ENCODE measurements around the gene B3GNT7.

B3GNT7 gene

DNA sequence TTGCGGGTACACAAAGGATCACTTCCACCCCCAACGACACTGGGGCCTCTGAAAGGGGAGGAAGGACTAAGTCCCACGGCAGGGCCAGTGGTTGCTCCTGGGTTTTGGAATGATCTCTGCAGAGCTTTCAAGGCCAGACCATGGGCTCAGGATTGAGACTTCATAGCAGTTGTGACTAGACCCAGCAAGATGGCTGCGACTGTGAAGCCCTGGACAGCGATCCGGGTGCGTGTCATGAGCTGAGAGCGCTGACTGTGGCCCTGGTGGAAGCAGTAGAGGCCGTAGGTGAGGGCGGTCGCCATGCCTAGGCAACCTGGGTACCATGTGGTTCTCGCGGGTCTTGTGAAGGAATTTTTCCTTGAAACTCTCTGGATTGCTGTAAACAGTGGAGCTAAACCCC, 41.4 kb downstream of the B3GNT7 start:
- no peak overlapping the region for H3K27ac ChIP-seq (ENCODE audit: low read depth, low read length, poor library complexity, severe bottlenecking)
- TF ChIP-seq EZH2 (IDR thresholded peaks at IDR 0.05; ENCODE audit: borderline replicate concordance, low read length) = no peak
- TF ChIP-seq CTCF (IDR thresholded peaks at IDR 0.05; ENCODE audit: low read length) = no peak

GRCh38 chr2:231449503-231450054, 54.1 kb downstream of the B3GNT7 start:
- Histone ChIP-seq H3K27me3 (ENCODE audit: insufficient read depth, low read length) (no peaks in the 10 kb centered on the region), H4K20me1 (ENCODE audit: insufficient read depth, low read length) (no peaks in the 10 kb centered on the region), H3K79me2 (ENCODE audit: insufficient read depth, low read length) (no peaks in the 10 kb centered on the region), H3K4me2 (ENCODE audit: low read length) (no peak overlapping the region), H3K36me3 (ENCODE audit: insufficient read depth, low read length) (peaks cover 33% of the 10 kb centered on the region), H3K4me3 (ENCODE audit: low read depth, low read length, poor library complexity, severe bottlenecking) (no peak overlapping the region), H3K4me1 (ENCODE audit: insufficient read depth, low read length, severe bottlenecking) (no peaks in the 10 kb centered on the region), H3K9ac (ENCODE audit: low read length) (no peak overlapping the region), H3K27ac (ENCODE audit: low read depth, low read length, poor library complexity, severe bottlenecking) (no peak overlapping the region), H3K9me3 (ENCODE audit: low read length) (no peaks in the 10 kb centered on the region), H2AFZ (ENCODE audit: low read length) (no peak overlapping the region), H3F3A (ENCODE audit: insufficient read depth, low read length) (peaks cover 14% of the 10 kb centered on the region; the same call in 1 of the 2 replicates), H3K9me2 (ENCODE audit: low read depth, low read length) (no peaks in the 10 kb centered on the region)
- TF ChIP-seq CTCF (IDR thresholded peaks at IDR 0.05; ENCODE audit: low read length) (no peak), EZH2 (IDR thresholded peaks at IDR 0.05; ENCODE audit: borderline replicate concordance, low read length) (no peak)

More for the DNA sequence above, 41.4 kb downstream of the B3GNT7 start:
- Histone ChIP-seq H3K4me3 (ENCODE audit: low read depth, low read length, poor library complexity, severe bottlenecking) (no peak overlapping the region), H4K20me1 (ENCODE audit: insufficient read depth, low read length) (no peaks in the 10 kb centered on the region), H3K79me2 (ENCODE audit: insufficient read depth, low read length) (no peaks in the 10 kb centered on the region), H3F3A (ENCODE audit: insufficient read depth, low read length) (no peaks in the 10 kb centered on the region), H3K9me3 (ENCODE audit: low read length) (no peaks in the 10 kb centered on the region), H3K27me3 (ENCODE audit: insufficient read depth, low read length) (no peaks in the 10 kb centered on the region), H3K4me2 (ENCODE audit: low read length) (no peak overlapping the region), H3K4me1 (ENCODE audit: insufficient read depth, low read length, severe bottlenecking) (no peaks in the 10 kb centered on the region), H3K9me2 (ENCODE audit: low read depth, low read length) (no peaks in the 10 kb centered on the region), H3K9ac (ENCODE audit: low read length) (no peak overlapping the region), H2AFZ (ENCODE audit: low read length) (no peak overlapping the region), H3K36me3 (ENCODE audit: insufficient read depth, low read length) (no peaks in the 10 kb centered on the region)

DNA sequence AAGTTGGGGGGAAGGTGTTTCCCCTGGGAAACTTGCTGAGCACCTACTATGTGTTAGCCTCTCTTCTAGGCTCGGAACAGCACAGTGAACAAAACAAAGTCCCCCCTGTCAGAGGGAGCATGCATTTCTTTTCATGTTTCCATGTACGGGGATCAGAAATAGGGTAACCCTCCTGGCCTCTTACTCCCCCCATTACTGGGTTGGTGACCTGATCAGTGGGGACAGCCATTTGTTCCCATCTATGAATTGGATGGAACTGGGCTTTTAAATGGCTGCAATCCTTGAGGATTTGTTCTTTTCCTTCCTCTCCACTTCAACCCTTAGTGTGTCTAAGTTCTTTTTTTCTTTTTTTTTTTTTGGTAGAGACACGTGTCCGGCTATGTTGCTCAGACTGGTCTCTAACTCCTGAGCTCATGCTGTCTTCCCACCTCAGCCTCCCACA, 55.1 kb downstream of the B3GNT7 start:
- H3F3A ChIP-seq (ENCODE audit: insufficient read depth, low read length) = peaks cover 14% of the 10 kb centered on the region; the same call in 1 of the 2 replicates

More for the DNA sequence above, 55.1 kb downstream of the B3GNT7 start:
- no peak for TF ChIP-seq CTCF (IDR thresholded peaks at IDR 0.05; ENCODE audit: low read length)
- no peak overlapping the region for H3K4me2 ChIP-seq (ENCODE audit: low read length)
- no peaks in the 10 kb centered on the region for H3K9me2 ChIP-seq (ENCODE audit: low read depth, low read length)
- no peaks in the 10 kb centered on the region for H3K9me3 ChIP-seq (ENCODE audit: low read length)
- H3K4me3 ChIP-seq (ENCODE audit: low read depth, low read length, poor library complexity, severe bottlenecking) = no peak overlapping the region
- H3K4me1 ChIP-seq (ENCODE audit: insufficient read depth, low read length, severe bottlenecking) = no peaks in the 10 kb centered on the region
- peaks cover 43% of the 10 kb centered on the region for H3K36me3 ChIP-seq (ENCODE audit: insufficient read depth, low read length)
- no peak overlapping the region for H2AFZ ChIP-seq (ENCODE audit: low read length)
- no peak overlapping the region for H3K9ac ChIP-seq (ENCODE audit: low read length)
- no peaks in the 10 kb centered on the region for H4K20me1 ChIP-seq (ENCODE audit: insufficient read depth, low read length)
- no peak overlapping the region for H3K27ac ChIP-seq (ENCODE audit: low read depth, low read length, poor library complexity, severe bottlenecking)
- no peaks in the 10 kb centered on the region for H3K27me3 ChIP-seq (ENCODE audit: insufficient read depth, low read length)
- H3K79me2 ChIP-seq (ENCODE audit: insufficient read depth, low read length) = no peaks in the 10 kb centered on the region
